ENCODE measurements around the gene AGTRAP. TPM values are rescaled to one million over a fixed set of nuclear protein-coding genes. Genes with fewer than 3 reads are reported as not detected.

The AGTRAP gene
- total and polyA plus RNA-seq, 2 of the 4 experiments (the other 2 are of a cell fraction): 21.5 to 57.7 TPM

- 0 out of 2 replicates have a peak, but pooled peaks cover 3% of the 10 kb centered on the region for H3K4me1 ChIP-seq (ENCODE audit: control insufficient read depth, insufficient read depth, low read length)
- no CpG with 5 or more reads among the region's 2 CpGs for WGBS, 2 experiments (ENCODE audit: extremely low coverage in 2 of 2, insufficient read length in 1 of 2)
- ATAC-seq (ENCODE audit: low read depth): no peak
- no peak overlapping the region for H2BK15ac ChIP-seq (ENCODE audit: low read depth, low read length)
- CTCF ChIA-PET: no interaction called here
- H3K79me1 ChIP-seq (ENCODE audit: low read depth in 1 of 2, low read length in 2 of 2): peaks cover 22 to 32% of the 10 kb centered on the region in 2 experiments
- DNase-seq: no peak
- H3K27ac ChIP-seq (ENCODE audit: insufficient read depth, low read length): no peak overlapping the region
- no peak overlapping the region for H3K18ac ChIP-seq (ENCODE audit: low read depth, low read length)
- H2AK9ac ChIP-seq (replicated peaks; ENCODE audit: low read depth, low read length, poor library complexity): no peak overlapping the region
- H4K5ac ChIP-seq (ENCODE audit: low read depth, low read length): no peak overlapping the region
- no peak overlapping the region for H2BK20ac ChIP-seq (ENCODE audit: low read depth, low read length)
- no peak overlapping the region for H3K14ac ChIP-seq (replicated peaks; ENCODE audit: low read depth, low read length)
- H2BK120ac ChIP-seq (ENCODE audit: low read depth, low read length): no peak overlapping the region
- H3K4ac ChIP-seq (ENCODE audit: low read depth, low read length): no peak overlapping the region
- in situ Hi-C loops (cut with MboI; ENCODE audit: low sequenced_read_pairs): no loop called here
- no peak for TF ChIP-seq RFX5 (IDR thresholded peaks at IDR 0.05; ENCODE audit: low read depth, low read length)
- no peak for TF ChIP-seq CEBPB (IDR thresholded peaks at IDR 0.05; ENCODE audit: low read depth, low read length)
- no peak for TF ChIP-seq MXI1 (IDR thresholded peaks at IDR 0.05; ENCODE audit: borderline replicate concordance, low read depth, low read length)
- no peak for TF ChIP-seq RCOR1 (IDR thresholded peaks at IDR 0.05; ENCODE audit: insufficient replicate concordance, low read length)
- no peak for TF ChIP-seq CTCF (conservative IDR thresholded peaks at IDR 0.05; ENCODE audit: low read depth, low read length)
- TF ChIP-seq USF2 (IDR thresholded peaks at IDR 0.05; ENCODE audit: low read depth, low read length): no peak
- TF ChIP-seq RAD21 (IDR thresholded peaks at IDR 0.05; ENCODE audit: low read length): no peak
- TF ChIP-seq FOS (IDR thresholded peaks at IDR 0.05; ENCODE audit: low read depth, low read length): no peak
- no peak for TF ChIP-seq MAZ (IDR thresholded peaks at IDR 0.05; ENCODE audit: borderline replicate concordance, low read depth, low read length)
- TF ChIP-seq ELK1 (IDR thresholded peaks at IDR 0.05; ENCODE audit: borderline replicate concordance, low read depth, low read length): no peak
- TF ChIP-seq NFE2L2 (IDR thresholded peaks at IDR 0.05; ENCODE audit: low read depth, low read length): no peak
- TF ChIP-seq BHLHE40 (IDR thresholded peaks at IDR 0.05; ENCODE audit: low read depth, low read length): no peak
- TF ChIP-seq CHD1 (IDR thresholded peaks at IDR 0.05; ENCODE audit: low read depth, low read length): no peak
- H4K8ac ChIP-seq (ENCODE audit: low read depth in 2 of 2, low read length in 2 of 2): no peak overlapping the region
- H3K4me3 ChIP-seq (ENCODE audit: insufficient read depth, low read depth, low read length): no peak overlapping the region
- H2AK5ac ChIP-seq (ENCODE audit: low read depth, low read length): no peak overlapping the region
- no peaks in the 10 kb centered on the region for H3K9me3 ChIP-seq (ENCODE audit: control insufficient read depth, insufficient read depth, low read length)
- H3K4me2 ChIP-seq (ENCODE audit: low read depth, low read length): no peak overlapping the region
- H3K27me3 ChIP-seq (ENCODE audit: control insufficient read depth, insufficient read depth, low read length): no peaks in the 10 kb centered on the region
- peaks cover 4% of the 10 kb centered on the region; the same call in 1 of the 2 replicates for H4K20me1 ChIP-seq (ENCODE audit: insufficient read depth, low read length)
- H3K9me1 ChIP-seq (ENCODE audit: insufficient read depth, low read length): peaks cover 13% of the 10 kb centered on the region; the same call in 1 of the 2 replicates
- H3K56ac ChIP-seq (ENCODE audit: extremely low read depth, insufficient read depth, low read length): no peak overlapping the region
- no peak overlapping the region for H3K23ac ChIP-seq (ENCODE audit: low read depth, low read length)
- dilution Hi-C loops (cut with HindIII; ENCODE audit: low sequenced_read_pairs, unreplicated experiment): no loop called here
- POLR2A ChIA-PET (ENCODE audit: unreplicated experiment): no interaction called here
- no TSS peak for BruUV-seq (replicated peaks)
- no peak overlapping the region for H2AFZ ChIP-seq (replicated peaks; ENCODE audit: low read length, poor library complexity)
- no peak overlapping the region for H2BK5ac ChIP-seq (ENCODE audit: low read depth, low read length, poor library complexity, severe bottlenecking)
- H3K36me3 ChIP-seq (ENCODE audit: control insufficient read depth, insufficient read depth, low read length): no peaks in the 10 kb centered on the region
- intact Hi-C loops (cut with micrococcal nuclease): loop anchor here (10.0 kb wide), 1 partner anchor 463 kb away; the partner anchor contains the start of gene UBIAD1
- H3K9ac ChIP-seq (ENCODE audit: low read depth, low read length): no peak overlapping the region
- H4K91ac ChIP-seq (ENCODE audit: insufficient read depth, low read depth, low read length): no peak overlapping the region; the same call in 1 of the 2 replicates
Observed at GRCh38 chr1:11738096-11738495, 2.2 kb downstream of the AGTRAP start.

All from IMR-90 (cell line).